H1 (cell line): ENCODE data around the gene ZNF813. TPM values are rescaled to one million over a fixed set of nuclear protein-coding genes. Genes with fewer than 3 reads are reported as not detected.

Source experiments
- CHD2 ChIP-seq: IDR thresholded peaks from 2 replicates; pipeline ENCODE4 v1.6.1; 2012; ENCODE audit warnings: low read length, improper control_type of control experiment
- CHD7 ChIP-seq: fragments of 300-600 bp; sonication (generic); IDR thresholded peaks from 2 replicates; pipeline ENCODE4 v1.7.1; 2012; ENCODE audit warnings: low read length, moderate library complexity, mild to moderate bottlenecking, inconsistent platforms; ENCODE audit not compliant: insufficient replicate concordance
- CTCF ChIP-seq, 3 experiments: IDR thresholded peaks; 1 replicate in 2 of 3; 2 replicates in 1 of 3; pipeline versions ENCODE4 v1.5.1 to v1.6.1; 2011; ENCODE audit warnings: low read length in 3 of 3, mild to moderate bottlenecking in 3 of 3, inconsistent platforms in 2 of 3, low read depth in 1 of 3, moderate library complexity in 1 of 3; ENCODE audit not compliant: insufficient read depth in 1 of 3; ENCODE audit errors: control extremely low read depth in 1 of 3
- JUN ChIP-seq: IDR thresholded peaks from 2 replicates; pipeline ENCODE4 v1.6.1; 2011; ENCODE audit warnings: low read depth, mild to moderate bottlenecking, improper control_type of control experiment, low read length
- RFX5 ChIP-seq: IDR thresholded peaks from 2 replicates; pipeline ENCODE4 v1.6.1; 2011; ENCODE audit warnings: low read depth, low read length, improper control_type of control experiment, borderline replicate concordance
- SIX5 ChIP-seq: IDR thresholded peaks from 2 replicates; pipeline ENCODE4 v1.6.1; 2011; ENCODE audit warnings: mild to moderate bottlenecking, low read depth, low read length
- SRF ChIP-seq: IDR thresholded peaks from 2 replicates; pipeline ENCODE4 v1.6.1; 2011; ENCODE audit warnings: mild to moderate bottlenecking, low read depth, low read length, moderate library complexity
- TAF7 ChIP-seq: optimal IDR thresholded peaks from 2 replicates; pipeline ENCODE3; 2011; ENCODE audit warnings: low read depth, mild to moderate bottlenecking, inconsistent platforms, low read length, moderate library complexity, borderline replicate concordance
- polyA plus RNA-seq, 7 experiments: library from polyadenylated mRNA; depleted of rRNA in 3 of 7; stranded (reverse) in 5 of 7; unstranded in 2 of 7; fragments of >200 nt in 5 of 7; fragments of 200-250 nt in 2 of 7; gene quantifications; 1 replicate in 5 of 7; 2 replicates in 1 of 7; 4 replicates in 1 of 7; pipeline versions ENCODE4 v1.2.1 to v1.2.3, GENCODE V29; 2011 to 2013; ENCODE audit warnings: missing spikeins in 2 of 7, mixed read lengths in 2 of 7
- total RNA-seq: library from RNA; stranded (reverse); fragmentation: NEBNext Ultra II Directional; extraction: Animal tissue kit (Norgen Biotek cat#: 25700); gene quantifications from 2 replicates; pipeline ENCODE4 v1.2.1, GENCODE V29; 2021

ZNF813 gene
- total and polyA plus RNA-seq, 2 of the 8 experiments (the other 6 are each of a cell fraction or from before 2014, with no cell fraction given) = 2.9 to 22.1 TPM

- TF ChIP-seq CHD7 = no peak
- TF ChIP-seq SIX5 = no peak
- TF ChIP-seq CTCF (IDR thresholded peaks at IDR 0.05; ENCODE audit: control extremely low read depth in 1 of 3, insufficient read depth in 1 of 3, low read depth in 1 of 3, low read length in 3 of 3) = no peak
- no peak for TF ChIP-seq JUN
- TF ChIP-seq RFX5 = no peak
- TF ChIP-seq TAF7 = no peak
- TF ChIP-seq SRF = no peak
- no peak for TF ChIP-seq CHD2
These were observed 77.9 kb downstream of the ZNF813 start (continued) for GRCh38 chr19:53545271-53546065.
